GM12892 (cell line): ENCODE measurements around the gene CSNK1E.

Experiments
- POLR2A ChIP-seq: IDR thresholded peaks from 2 replicates; pipeline ENCODE4 v1.6.1; 2011; ENCODE audit warnings: low read depth, low read length, control low read depth
- POLR2AphosphoS5 ChIP-seq: IDR thresholded peaks from 2 replicates; pipeline ENCODE4 v1.6.1; 2011; ENCODE audit warnings: low read depth, low read length, control low read depth

DNA sequence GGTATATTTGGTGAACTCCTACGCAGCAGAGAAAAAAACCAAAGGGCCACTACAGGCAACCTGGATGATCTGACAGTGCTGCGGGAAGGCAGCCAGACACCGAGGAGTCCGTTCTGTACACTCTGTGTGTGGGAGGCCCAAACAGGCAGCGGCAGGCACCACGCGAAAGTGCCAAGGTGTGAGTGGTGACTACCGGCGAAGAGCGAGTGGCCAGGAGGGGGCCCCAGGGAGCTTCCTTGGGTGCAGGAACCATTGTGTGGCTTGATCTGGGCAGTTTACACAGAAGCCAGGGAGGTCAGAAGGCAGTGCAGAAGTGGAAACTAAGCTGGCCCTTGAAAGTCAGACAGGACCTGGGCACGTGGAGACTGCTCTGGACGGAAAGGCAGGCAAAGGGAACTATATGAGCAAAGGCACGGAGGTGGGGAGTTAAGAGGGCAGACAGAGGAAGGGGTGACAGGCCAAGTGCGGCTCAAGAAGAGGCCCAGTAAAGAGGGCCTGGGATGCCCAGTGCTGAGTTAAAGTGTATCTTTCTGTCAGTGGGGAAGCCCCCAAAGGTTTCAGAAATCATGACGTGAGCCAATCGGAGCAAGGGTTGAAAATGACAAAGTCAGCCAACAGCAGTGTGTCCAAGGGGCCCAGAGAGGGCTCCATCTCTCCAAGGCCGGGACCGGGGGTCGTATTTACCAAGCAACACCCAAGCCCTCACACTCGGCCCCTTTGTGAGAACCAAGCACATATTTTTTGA, 55.0 kb downstream of the CSNK1E start:
- no peak for TF ChIP-seq POLR2A
- no peak for TF ChIP-seq POLR2AphosphoS5
